ENCODE results near the gene SLC25A24. TPM values are rescaled to one million over a fixed set of nuclear protein-coding genes. Genes with fewer than 3 reads are reported as not detected.

Gene SLC25A24
- total RNA-seq, 2 donors from 2014 or later = 6.3 to 21.5 TPM

DNA sequence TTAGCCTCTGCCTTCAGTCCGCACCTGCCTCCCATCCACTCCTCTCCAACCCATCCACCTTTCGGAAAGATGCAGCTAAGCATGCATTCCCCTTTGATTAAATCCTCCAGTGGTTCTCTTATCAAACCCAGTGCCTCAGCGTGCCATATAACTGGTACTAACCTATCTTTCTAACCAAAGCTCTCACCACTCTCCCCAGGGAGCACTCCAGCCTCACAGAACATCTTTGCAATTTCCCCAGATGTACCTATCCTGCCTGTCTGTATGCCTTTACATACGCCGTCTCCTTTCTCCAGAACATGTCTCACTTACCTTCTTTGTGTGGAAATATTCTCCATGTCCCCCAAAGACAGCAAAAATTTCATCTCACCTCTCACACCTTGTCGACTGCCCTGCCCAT lies 80.0 kb downstream of the SLC25A24 start:
- 66 to 73% methylated on average over 6 of the region's 6 CpGs for whole genome bisulfite sequencing, 2 donors
- Histone ChIP-seq H3K4me3 (no peak overlapping the region), H3K27ac (no peak overlapping the region), H3K9me3 (no peaks in the 10 kb centered on the region), H3K36me3 (replicated peaks in 1 of 2; ENCODE audit: insufficient read depth in 1 of 2, low read depth in 2 of 2) (no peaks in the 10 kb centered on the region), H3K27me3 (no peaks in the 10 kb centered on the region), H3K4me1 (no peaks in the 10 kb centered on the region)
- DNase-seq (no peak), ATAC-seq (no peak)
- intact Hi-C loops (cut with DNase I) = loop anchor here (5.0 kb wide), 1 partner anchor 338 kb away; no protein-coding TSS in a partner anchor
- no peak for TF ChIP-seq POLR2A (IDR thresholded peaks at IDR 0.05)

DNA sequence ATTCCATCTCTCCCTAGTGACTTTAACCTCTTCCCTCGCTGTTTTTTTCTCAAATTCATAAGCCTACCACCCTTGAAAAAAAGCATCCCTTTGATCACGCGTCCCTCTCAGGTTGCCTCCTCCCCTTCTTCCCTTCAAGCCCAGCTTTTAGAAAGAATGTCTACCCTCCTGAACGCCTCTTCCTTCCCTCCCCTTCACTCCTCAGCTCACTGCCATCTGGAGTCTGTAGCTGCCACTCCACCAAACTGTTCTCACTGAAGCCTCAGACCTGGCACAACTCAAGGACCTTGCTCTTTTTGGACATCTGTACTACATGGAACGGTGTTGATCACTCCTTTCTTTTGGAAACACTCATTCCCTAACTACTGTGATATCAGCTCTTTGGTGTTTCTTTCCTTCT lies 80.6 kb downstream of the SLC25A24 start:
- TF ChIP-seq, protein P1, sequence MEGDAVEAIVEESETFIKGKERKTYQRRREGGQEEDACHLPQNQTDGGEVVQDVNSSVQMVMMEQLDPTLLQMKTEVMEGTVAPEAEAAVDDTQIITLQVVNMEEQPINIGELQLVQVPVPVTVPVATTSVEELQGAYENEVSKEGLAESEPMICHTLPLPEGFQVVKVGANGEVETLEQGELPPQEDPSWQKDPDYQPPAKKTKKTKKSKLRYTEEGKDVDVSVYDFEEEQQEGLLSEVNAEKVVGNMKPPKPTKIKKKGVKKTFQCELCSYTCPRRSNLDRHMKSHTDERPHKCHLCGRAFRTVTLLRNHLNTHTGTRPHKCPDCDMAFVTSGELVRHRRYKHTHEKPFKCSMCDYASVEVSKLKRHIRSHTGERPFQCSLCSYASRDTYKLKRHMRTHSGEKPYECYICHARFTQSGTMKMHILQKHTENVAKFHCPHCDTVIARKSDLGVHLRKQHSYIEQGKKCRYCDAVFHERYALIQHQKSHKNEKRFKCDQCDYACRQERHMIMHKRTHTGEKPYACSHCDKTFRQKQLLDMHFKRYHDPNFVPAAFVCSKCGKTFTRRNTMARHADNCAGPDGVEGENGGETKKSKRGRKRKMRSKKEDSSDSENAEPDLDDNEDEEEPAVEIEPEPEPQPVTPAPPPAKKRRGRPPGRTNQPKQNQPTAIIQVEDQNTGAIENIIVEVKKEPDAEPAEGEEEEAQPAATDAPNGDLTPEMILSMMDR (IDR thresholded peaks at IDR 0.05) = no peak
- no peak for TF ChIP-seq POLR2A (IDR thresholded peaks at IDR 0.05)
- Histone ChIP-seq H3K27ac (no peak overlapping the region), H3K4me3 (no peak overlapping the region), H3K9me3 (no peaks in the 10 kb centered on the region), H3K36me3 (replicated peaks in 1 of 2; ENCODE audit: insufficient read depth in 1 of 2, low read depth in 2 of 2) (no peaks in the 10 kb centered on the region), H3K27me3 (no peaks in the 10 kb centered on the region), H3K4me1 (no peaks in the 10 kb centered on the region)
- intact Hi-C loops (cut with DNase I) = no loop called here
- WGBS, 2 donors = 32 to 43% methylated on average over 5 of the region's 5 CpGs
- ATAC-seq = no peak
- DNase-seq = no peak

GRCh38 chr1:108117945-108118902 lies 81.9 kb downstream of the SLC25A24 start:
- Histone ChIP-seq H3K4me3 (no peak overlapping the region), H3K27ac (no peak overlapping the region), H3K36me3 (replicated peaks in 1 of 2; ENCODE audit: insufficient read depth in 1 of 2, low read depth in 2 of 2) (no peaks in the 10 kb centered on the region), H3K27me3 (no peaks in the 10 kb centered on the region), H3K4me1 (no peaks in the 10 kb centered on the region), H3K9me3 (no peaks in the 10 kb centered on the region)
- no peak for ATAC-seq
- TF ChIP-seq, protein P1 (IDR thresholded peaks at IDR 0.05) = no peak
- TF ChIP-seq POLR2A (IDR thresholded peaks at IDR 0.05) = no peak
- no peak for DNase-seq
- WGBS, 2 donors = 76 to 79% methylated on average over 5 of the region's 5 CpGs
- intact Hi-C loops (cut with DNase I) = no loop called here

- no peak overlapping the region for H3K4me3 ChIP-seq
- DNase-seq (no peak), ATAC-seq (no peak)
- 89 to 100% methylated on average over 1 of the region's 1 CpG for WGBS, 2 donors
- no peaks in the 10 kb centered on the region for H3K36me3 ChIP-seq (replicated peaks in 1 of 2; ENCODE audit: insufficient read depth in 1 of 2, low read depth in 2 of 2)
- intact Hi-C loops (cut with DNase I) = no loop called here
- no peaks in the 10 kb centered on the region for H3K4me1 ChIP-seq
- no peak for TF ChIP-seq POLR2A (IDR thresholded peaks at IDR 0.05)
- TF ChIP-seq, protein P1 (IDR thresholded peaks at IDR 0.05) = no peak
- no peaks in the 10 kb centered on the region for H3K27me3 ChIP-seq
- H3K9me3 ChIP-seq = no peaks in the 10 kb centered on the region
- H3K27ac ChIP-seq = no peak overlapping the region
Observed at GRCh38 chr1:108117237-108117636, 82.9 kb downstream of the SLC25A24 start.

GRCh38 chr1:108114033-108114599 lies 86.0 kb downstream of the SLC25A24 start:
- intact Hi-C loops (cut with DNase I) = no loop called here
- no peaks in the 10 kb centered on the region for H3K9me3 ChIP-seq
- no peak for TF ChIP-seq POLR2A (IDR thresholded peaks at IDR 0.05)
- no peak overlapping the region for H3K27ac ChIP-seq
- no peak overlapping the region for H3K4me3 ChIP-seq
- 40 to 82% methylated on average over 2 to 4 of the region's 4 CpGs for WGBS, 2 donors
- DNase-seq = no peak
- ATAC-seq = no peak
- no peaks in the 10 kb centered on the region for H3K27me3 ChIP-seq
- no peaks in the 10 kb centered on the region for H3K4me1 ChIP-seq
- no peaks in the 10 kb centered on the region for H3K36me3 ChIP-seq (replicated peaks in 1 of 2; ENCODE audit: insufficient read depth in 1 of 2, low read depth in 2 of 2)
